ENCODE results near the gene TOX2.

The TOX2 gene

DNA sequence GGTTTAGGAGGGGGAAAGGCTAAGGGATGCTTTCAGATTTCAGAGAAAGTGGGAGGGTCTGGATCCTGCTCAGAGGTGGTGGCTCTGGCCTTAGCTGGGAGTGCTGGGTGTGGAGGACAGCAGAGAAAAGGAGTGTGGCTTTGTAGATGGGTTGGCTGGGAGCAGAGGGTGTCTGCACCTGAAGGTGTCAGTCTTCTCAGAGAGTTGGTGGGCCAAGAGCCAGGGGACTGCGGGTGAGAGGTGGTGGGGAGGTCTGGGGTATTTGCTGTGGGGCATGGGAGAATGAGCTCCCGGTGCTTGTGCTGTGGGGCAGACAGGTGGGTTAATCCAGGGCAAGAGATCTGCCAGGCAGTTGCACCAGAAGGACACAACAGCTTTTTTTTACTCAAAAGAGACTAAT lies 67.4 kb downstream of the TOX2 start:
- no peak for DNase-seq

DNA sequence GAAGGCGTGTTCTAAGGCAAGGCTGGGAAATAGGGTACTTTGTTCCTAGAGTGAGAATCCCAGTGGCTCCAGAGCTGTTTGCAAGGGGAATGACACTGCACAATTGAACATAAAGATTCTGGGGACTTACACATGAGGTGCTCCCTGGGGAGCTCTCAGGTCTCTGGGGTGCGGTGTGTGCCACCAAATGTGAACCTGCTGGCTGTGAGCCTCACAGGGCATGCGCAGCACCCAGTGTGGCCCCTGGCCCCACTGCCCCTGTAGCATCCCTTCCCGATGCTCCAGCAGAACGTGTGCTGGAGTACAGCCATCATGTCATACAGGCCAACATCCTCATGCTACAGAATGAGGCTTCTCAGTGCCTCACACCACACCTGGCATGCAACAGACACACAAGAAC lies 68.2 kb downstream of the TOX2 start:
- DNase-seq = no peak

DNA sequence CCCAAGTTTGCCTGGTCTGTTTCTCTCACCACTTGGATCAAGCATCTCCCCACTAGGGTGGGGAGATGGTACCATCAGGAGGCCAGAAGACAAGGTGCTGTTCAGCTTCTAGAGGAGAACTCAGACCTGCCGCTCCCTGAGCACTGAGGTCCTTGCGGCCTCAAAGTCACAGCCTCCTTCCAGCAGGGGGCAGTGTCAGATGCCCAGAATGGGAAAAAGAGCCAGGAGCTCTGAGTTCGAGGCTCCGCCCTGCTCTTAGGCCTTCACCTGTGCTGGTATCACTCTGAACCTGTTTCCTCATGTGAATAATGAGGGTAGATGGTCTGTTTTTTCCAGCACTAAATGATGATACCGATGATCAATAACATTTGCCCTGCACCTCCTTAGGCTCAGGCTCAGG lies 68.7 kb downstream of the TOX2 start:
- no peak for DNase-seq

DNA sequence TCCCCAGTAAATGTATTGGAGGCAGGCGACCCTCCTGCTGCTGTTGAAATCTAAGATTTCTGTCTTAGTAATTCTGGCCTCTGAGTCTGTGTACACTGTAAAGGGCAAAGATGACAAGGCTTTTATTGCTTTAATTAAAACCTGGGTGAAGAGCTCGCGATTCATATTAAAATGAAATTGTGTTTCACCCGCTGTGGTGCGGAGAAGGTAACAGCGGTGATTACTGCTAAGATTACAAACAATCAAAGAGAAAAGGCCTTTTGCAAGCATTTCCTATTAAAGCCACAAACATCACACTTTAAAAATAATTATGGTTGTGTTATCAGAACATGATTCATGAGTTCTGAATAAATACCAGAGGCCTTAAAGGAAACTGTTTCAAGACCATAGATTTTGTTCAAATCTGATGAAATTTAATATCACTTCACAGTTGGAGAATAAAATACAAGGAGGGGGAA lies 69.3 kb downstream of the TOX2 start:
- DNase-seq = no peak

DNA sequence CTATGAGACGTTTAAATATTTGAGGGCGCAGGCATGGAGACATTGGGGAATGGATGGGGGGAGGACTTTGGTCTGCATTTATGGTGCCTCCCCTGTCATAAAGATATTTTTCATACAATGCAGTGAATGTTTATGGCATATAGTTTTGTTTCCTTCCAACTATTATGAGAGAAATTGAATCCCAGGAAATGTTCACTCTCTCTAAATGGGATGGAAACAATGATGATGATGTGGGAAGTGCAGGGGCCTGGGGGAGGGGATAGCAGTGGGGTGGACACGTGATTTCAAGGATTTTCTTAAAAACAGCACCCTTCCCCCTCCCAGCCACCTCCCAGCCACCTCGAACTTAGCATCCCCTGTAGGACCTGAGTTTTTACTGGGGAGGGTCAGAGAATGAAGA lies 69.9 kb downstream of the TOX2 start:
- DNase-seq = no peak

DNA sequence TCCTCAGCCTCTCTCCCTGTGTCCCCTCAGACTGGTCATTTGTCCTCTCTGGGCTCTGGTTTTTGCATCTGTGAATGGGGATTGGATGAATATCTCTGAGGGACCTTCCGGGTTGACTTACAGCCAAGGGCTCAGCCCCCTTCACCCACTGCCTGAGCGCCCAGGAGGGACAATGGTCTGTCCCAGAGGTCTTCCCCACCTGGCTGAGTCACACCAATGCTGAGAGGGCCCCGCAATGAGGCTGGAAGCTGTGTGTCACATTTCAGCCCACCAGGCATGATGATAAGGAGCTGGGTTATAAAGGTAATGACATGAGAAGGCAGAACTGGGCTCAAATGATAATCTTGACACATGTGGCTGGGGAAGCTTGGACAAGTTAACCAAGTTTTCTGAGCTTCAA lies 70.5 kb downstream of the TOX2 start:
- DNase-seq = no peak

DNA sequence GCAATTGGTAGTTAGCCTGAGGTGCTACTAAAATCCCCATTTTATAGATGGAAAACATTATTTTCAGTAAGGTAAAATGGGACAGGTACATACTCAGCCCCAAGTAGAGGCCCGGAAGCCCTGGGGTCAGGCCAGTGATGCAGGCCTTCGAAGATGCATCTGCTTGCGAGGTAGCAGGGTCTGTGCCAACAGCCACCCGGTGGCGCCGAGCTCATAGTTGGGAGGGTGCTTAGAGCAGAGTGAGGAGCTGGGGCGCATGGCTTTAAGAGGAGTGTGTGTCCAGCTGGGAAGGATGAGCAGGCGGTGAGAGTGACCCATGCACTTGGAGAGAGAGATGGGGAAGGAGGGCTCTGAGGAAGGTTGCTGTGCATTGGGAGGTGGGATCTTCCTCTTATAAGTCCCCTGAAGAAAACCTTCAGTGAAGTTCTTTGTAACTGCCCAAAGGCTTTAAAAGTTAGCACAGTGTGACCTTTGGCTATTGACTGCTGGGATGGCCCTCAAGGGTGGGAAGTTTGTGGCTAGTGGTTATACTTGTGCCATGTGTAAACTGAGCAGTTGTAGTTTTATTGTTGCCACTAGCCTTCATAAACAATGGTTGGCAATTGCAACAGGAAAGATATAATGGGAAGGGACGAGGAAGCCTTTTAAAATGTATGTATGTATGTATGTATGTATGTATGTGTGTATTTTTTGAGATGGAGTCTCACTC lies 71.1 kb downstream of the TOX2 start:
- DNase-seq = no peak

DNA sequence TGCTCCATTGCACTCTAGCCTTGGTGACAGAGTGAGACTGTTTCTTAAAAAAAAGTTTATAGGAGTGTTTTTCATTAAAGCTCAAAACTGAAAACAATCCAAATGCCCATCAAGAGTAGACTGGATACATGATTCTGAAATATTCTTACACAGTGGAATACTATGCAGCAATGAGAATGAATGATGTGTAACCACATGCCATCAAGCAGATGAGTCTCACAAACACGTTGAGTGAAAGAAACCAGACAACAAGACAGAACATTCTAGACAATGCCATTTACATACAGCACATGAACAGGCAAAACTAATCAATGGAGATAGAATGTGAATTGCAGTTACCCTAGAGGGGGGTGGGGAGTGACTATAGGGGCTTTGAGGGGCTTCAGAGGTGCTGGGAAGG lies 72.4 kb downstream of the TOX2 start:
- DNase-seq = no peak

DNA sequence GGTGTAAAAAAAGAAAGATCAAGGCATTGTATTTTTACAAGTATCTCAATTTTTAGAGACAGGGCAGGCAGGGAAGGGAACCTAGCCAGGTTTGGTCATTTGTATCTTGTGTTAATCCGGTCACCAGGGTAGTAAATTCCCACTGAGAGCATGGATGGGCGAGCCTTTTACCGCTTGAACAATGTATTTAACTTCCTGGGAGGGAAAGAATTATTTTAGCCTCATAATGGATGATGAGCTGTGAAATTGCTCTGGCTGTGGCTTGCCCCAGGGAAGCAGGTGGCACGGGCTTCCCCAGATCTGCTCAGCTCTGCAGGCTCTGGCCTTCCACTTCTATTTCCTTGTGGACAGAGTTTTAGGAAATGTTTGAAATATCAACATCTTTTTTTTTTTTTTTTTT lies 72.9 kb downstream of the TOX2 start:
- no peak for DNase-seq

DNA sequence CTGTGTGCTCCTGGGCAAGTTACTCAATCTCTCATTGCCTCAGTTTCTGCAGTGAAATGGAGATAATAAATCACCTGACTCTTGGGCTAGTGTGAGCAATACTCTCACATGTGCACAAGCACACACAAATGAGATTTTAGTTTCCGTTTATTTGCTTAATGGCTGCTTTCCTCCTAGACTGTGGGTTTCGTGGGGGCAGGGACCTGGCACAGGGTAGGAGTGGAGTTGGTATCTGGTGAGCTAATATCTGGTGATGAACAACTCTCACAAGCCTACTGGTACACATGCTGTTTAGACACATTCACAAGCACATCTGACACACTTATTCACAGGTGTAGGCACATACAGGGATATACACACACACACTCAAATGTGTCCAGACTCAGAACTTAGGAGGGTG lies 73.8 kb downstream of the TOX2 start:
- no peak for DNase-seq

DNA sequence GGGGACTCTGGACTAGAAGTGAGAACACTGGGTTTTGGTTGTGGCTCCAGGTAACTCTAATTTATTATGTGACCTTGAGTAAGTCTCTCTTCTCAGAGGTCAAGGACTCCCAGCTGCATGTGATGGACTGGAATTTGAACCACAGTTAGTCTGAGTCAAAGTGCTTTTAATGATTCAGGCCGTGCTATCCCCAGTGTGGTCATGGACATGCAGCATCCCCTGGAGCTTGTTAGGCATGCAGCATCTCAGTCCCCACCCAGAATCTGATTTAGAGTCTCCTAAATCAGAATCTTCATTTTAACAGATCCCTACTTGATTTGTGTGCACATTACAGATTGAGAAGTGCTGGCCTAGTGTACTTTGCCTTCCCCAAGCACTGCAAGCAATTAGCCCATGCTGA lies 74.2 kb downstream of the TOX2 start:
- DNase-seq = no peak

DNA sequence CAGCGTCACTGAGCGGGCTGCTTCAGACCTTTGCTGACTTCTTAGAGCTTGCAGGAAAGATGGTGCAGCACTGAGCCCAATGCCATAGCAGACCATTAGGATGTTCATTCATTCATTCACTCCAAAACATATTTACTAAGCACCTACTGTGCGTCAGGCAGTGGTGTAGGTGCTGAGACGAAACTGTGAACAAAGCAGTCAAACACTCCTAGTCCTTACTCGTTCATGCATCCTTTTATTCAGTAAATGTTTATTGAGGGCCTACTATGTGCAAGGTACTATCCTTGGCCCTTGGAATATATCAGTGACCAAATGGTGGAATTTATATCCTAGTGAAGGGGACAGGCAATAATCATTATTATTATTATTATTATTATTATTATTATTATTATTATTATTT lies 76.6 kb downstream of the TOX2 start:
- DNase-seq = no peak

DNA sequence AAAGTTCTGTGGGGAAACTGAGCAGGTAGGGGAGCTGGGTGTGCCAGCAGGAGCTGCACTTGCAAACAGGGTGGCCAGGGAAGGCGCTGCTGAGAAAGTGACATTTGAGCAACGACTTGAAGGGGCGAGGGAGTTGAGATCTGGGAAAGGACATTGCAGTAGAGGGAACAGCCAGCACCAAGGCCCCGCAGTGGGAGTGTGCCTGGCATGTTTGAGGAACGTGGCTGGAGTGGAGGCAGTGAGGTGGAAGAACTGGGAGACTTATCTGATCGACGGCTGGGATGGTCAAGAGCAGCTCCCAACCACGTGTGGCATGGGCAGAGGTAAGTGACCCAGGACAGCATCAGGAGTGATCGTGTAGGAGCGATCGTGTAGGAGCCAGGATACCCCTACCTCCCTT lies 77.3 kb downstream of the TOX2 start:
- no peak for DNase-seq

DNA sequence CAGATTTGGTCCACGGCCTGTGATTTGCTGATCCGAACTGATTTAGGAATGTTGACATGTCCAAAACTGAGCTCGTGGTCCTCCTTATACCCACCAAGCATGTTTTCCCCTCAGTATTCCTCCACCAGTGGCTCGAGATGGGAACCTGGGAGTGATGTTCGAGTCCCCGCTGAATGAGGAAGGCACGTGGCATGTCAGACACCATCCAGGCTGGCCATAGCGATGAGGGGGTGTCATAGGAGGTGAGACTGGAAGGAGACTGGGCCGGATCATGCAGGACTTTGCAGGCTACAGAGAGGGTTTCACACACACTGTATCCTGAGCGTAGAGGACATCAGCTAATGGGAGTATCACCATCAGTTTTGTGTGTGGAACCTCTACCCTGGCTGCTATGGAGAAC lies 78.2 kb downstream of the TOX2 start:
- DNase-seq = no peak

DNA sequence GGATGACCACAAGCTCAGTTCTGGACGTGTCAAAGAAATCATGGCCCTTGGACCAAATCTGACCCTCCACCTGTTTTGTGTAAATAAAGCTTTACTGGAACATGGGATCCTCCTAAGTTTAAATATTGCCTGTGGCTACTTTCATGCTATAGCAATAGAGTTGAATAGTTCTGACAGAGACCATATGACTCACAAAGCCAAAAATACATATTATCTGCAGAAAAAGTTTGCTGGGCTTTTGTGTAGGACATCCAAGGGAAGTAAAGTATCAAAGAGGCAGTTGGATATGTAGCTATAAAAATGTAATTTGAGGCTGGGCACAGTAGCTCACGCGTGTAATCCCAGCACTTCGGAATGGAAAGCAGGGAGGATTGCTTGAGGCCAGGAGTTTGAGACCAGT lies 78.9 kb downstream of the TOX2 start:
- no peak for DNase-seq

DNA sequence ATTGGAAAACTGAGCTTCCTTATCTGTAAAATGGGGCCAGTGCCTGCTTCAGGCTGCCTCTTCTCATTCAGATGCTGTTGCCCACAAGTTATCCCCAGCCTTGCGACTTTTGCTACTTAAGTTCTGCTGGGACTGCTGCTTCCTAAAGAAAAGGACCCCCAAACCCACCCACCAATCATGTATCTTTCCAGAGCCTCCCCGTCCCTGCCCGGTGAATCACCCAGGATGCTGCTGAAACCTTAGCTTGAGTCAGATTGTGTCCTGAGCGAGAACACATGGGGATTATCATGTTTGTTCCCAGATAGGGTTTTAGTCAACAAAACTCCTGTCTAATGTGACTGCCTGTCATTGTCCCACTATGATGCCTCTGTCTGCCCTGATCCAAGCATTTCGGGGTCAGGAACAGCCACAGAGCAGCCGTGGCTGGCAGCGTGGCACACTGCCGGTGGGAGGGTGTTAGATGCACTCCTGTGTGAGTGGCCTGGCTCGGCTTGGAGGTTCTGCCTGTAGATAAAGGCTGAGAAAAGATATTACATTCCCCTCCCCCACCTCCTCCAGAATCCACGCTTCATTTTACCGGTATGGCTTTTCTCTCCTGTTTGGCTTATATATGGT lies 79.9 kb downstream of the TOX2 start:
- no peak for DNase-seq

DNA sequence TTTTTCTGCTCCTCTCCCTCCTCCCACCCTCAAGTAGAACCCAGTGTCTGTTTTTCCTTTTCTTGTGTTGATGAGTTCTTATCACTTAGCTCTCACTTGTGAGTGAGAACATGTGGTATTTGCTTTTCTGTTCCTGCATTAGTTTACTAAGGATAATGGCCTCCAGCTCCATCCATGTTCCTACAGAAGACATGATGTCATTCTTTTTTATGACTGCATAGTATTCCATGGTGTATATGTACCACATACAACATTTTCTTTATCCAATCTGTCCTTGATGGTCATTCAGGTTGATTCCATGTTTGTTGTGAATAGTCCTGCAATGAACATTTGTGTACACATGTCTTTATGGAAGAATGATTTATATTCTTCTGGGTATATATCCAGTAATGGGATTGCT lies 81.0 kb downstream of the TOX2 start:
- DNase-seq = no peak

DNA sequence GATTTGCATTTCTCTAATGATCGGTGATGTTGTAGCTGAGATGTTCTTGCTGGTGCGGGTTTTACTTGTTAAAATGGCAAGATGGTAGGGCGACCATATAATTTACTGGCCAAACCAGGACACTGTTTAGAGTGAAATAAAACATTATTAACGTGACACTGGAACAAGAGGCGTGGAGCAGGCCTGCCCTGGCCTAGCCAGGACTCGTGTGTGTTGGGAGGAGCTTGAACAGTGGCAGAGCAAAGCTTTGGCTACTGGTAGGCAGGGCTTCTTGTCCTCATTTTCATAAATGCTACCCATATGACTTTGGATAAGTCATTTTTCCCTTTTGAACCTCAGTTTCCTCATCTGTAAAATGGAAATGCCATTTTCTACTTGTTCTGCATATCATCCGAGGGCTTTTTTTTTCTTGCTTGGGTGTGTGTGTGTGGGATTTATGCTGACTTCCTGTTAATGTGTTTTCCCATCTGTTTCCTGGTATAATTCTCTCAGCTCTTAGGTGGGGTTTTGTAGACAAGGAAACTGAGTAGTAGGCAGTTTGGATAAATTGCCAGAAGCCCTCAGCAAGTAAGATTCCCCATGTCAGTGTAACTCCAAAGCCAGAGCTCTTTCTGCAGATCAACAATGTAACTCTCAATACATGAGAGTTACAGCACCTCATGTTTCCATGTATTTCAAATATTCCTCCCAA lies 81.7 kb downstream of the TOX2 start:
- DNase-seq = no peak

DNA sequence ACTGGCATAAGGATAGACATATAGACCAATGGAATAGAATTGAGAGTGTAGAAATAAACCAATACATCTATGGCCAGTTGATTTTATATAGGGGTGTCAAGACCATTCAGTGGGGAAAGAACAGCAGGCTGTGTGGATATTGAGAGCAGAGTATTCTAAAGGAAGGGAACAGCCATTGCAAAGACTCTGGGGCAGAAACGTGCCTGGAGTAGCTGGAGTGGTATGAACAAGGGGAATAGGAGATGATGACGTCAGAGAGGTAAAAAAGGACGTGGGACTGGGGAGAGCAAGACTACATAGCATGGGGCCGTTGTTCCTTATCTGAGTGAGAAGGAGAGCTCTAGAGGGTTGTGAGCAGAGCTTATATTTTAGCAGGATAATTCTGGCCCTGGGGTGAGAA lies 85.2 kb downstream of the TOX2 start:
- no peak for DNase-seq

DNA sequence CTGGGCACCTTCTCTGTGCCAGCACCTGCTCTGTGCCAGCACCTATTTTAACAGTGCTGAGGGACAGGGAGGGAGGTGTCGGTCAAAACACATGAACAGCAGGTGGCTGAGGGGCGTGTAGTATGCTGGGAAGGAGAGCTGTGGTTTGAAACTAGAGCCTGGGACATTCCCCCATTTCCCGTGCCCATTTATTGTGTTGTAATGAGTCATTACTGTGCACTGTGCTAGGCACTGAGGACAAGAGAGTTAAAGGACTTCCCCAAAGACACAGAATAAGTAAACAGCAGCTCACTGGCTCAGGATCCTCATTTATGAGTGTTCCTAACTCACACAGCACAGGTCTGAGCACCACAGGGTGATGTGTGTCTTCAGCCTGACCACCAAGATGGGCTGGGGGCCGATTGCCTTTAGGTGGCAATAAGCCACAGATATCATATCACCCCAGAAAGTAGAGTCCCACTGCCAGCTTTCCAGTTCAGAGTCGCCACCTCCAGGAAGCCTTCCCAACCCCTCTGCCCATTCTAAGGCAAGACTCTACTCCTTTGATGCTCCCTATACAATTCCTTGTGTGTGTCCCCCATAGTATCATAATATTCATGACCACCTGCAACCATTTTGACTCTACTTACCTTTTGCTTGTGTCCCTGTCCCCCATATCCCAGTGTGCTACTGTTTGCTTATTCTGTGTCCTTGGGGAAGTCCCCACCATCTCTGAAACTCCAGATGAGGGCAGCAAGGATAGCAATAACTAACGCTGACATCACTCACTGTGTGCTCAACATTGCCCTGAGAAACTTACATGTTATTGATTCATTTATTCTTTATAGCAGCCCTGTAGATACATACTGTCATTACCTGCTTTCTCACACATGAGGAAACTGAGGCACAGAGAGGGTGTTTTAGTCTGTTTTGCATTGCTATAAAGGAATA lies 87.3 kb downstream of the TOX2 start:
- no peak for DNase-seq

DNA sequence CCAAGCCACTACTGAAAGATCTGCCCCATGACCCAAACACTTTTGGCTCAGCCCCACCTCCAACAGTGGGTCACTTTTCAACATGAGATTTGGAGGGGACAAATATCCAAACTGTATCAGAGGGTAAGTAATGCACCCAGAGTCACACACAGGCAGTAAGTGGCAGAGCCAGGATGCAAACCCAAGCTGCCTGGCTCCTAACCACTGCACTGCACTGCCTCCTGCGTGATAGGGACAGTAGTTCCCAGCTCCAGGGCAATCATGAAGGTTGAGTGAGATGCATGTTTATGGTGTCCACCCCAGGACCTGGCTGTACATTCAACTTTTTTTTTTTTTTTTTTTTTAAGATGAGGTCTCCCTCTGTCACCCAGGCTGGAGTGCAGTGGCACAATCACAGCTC lies 88.2 kb downstream of the TOX2 start:
- DNase-seq = no peak

DNA sequence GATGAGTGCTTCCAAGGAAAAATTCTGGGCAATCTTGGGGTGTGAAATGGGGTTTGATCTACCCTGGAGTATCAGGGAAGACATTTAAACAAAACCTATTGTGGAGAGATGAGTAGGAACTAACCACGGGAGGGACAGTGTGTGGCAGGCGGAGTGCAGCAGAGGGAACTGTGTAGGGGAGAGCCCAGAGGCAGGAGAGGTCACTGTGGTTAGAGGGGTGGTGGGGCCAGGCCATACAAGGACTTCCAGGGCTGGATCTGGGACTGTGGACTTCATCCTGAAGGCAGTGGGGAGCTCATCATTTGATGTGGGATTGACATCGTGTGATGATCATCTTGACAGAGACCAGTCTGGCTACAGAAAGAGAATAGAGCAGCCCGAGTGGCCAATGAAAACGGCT lies 89.0 kb downstream of the TOX2 start:
- DNase-seq = no peak

DNA sequence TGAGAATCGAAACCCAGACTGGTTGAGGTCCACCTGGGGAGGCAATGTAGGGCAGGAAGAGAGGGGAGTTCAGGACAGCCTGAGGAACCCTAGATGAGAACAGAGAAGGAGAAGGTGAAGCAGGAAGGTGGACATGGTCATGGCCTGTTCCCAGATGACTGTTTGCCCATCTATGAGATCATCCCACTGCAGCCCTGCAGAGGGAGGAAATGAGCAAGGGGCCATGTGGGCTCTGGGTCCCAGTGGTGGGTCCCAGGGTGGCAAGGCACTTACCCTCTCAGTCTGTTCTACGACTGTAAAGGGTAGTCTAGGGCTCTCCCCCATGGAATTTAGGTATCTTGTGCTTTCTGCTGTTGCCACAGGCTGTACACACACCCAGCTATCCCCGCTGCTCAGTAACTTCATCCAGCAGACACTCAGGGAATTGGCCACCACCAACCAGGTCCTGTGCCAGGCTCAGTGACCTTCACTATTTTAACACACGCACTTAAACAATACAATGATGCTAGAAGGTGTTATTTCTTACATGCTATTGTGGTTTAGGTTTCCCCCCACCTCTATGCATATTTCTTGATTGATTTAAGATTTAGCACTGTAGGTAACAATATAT lies 89.8 kb downstream of the TOX2 start:
- DNase-seq = no peak

All from stimulated activated naive CD4-positive, alpha-beta T cell (primary cell).